Stomach smooth muscle (tissue), 2 donors: ENCODE data around the gene IKZF1.

Experiments used
- H3K27ac ChIP-seq: one replicate; pipeline ENCODE4 v1.7.0; 2013; ENCODE audit warnings: mild to moderate bottlenecking, low read length, inconsistent platforms
- H3K27me3 ChIP-seq, 2 donors: one replicate each; pipeline ENCODE4 v1.7.0; 2013; ENCODE audit warnings: low read length in 2 of 2; ENCODE audit not compliant: insufficient read depth in 2 of 2, control insufficient read depth in 1 of 2
- H3K36me3 ChIP-seq, 2 donors: one replicate each; pipeline ENCODE4 v1.7.0; 2013; ENCODE audit warnings: low read length in 2 of 2; ENCODE audit not compliant: control insufficient read depth in 2 of 2, insufficient read depth in 2 of 2
- H3K4me1 ChIP-seq: one replicate; pipeline ENCODE4 v1.7.0; 2013; ENCODE audit warnings: low read length; ENCODE audit not compliant: control insufficient read depth, insufficient read depth
- H3K4me3 ChIP-seq, 2 donors: one replicate each; pipeline ENCODE4 v1.7.0; 2013; ENCODE audit warnings: low read length in 2 of 2
- H3K9ac ChIP-seq, 2 donors: one replicate each; pipeline ENCODE4 v1.7.0; 2013; ENCODE audit warnings: low read length in 2 of 2, mild to moderate bottlenecking in 1 of 2
- H3K9me3 ChIP-seq, 2 donors: one replicate each; pipeline ENCODE4 v1.7.0; 2013; ENCODE audit warnings: low read length in 2 of 2; ENCODE audit not compliant: control insufficient read depth in 2 of 2
- donor health status: healthy.
- donor health status: Pancreatic carcinoma.

The IKZF1 gene

DNA sequence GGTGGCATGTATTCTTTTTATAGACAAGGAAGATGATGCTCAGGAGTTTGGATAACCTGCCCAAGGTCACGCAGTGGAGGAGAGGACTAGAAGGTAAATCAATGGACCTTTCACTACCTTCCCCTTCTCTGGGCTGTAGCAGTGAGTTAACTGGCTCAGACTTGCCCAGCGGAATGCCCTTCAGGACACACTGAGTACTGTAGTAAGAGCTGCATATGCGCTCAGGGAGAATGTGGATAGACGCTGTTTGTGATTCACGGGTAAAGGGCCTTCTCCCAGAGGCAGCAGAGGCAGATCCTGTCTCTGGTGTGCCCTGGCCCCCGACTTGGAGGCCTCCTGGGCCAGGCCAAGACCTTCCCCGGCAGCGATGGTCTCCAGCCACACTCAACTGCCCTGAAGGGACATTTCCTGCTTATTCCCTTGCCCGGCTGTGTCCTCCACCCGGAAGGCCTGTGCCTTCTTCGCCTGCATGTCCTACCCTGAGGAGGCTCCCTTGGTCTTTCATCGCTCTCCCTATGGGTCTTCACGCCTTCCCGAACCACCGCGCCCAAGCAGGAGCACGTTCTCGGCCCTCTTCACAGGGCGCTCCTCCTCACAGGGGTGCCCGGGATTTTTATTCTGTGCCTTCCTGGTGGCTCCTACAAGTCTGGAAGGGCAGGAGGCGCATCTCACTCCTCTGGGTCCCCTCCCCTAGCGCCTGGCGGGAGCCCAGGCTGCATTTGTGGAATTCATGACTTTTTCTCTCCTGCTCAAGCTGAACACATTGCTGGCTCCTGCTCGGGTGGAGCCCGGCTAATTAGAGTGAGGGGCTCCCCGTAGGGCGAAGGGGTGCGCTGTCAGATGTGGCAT is 1.8 kb upstream of the IKZF1 start:
- H3K9me3 ChIP-seq = no peaks in the 10 kb centered on the region
- no peak overlapping the region for H3K4me3 ChIP-seq
- no peak overlapping the region for H3K27ac ChIP-seq

DNA sequence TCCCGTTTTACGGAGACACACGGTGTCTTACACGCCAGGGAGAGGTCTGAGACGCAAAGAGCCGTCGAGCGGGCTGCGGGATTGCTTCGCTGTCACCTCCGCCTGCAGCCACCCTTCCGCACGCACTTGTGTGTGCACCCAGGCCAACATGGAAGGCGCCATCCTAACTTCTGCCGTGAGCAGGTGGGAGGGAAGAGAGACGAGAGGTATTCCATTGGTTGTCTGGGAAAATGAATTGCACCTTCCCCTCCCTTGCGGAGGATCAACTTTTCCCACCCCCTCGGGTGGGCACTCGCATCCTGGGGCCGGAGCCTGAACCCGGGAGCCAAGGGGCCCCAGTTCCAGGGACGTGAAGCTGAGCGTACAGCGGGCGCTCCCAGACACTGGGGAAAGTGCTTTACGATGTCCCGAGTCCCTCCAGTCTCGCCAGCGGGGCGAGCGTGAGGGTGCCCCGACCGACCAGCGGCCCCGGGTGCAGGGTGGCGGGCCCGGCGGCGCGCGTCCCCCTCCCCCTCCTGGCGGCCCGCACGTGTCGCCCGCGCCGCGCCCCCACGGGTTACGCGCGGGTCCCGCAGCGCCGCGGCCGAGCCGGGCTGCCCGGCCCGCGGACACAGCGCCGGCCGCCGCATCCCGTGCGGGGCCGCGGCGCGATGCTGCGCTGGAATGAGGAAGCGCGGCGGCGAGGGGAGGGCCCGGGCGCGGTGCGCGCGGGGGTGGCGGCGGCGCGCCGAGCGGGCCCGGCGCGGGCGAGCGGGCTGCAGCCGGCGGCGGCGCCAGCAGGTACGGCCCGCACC is 984 bp upstream of the IKZF1 start:
- peaks cover 22 to 23% of the 10 kb centered on the region in 2 donors for H3K27me3 ChIP-seq
- H3K9me3 ChIP-seq = no peaks in the 10 kb centered on the region
- peaks cover 3% of the 10 kb centered on the region for H3K4me1 ChIP-seq
- H3K9ac ChIP-seq = no peak overlapping the region
- no peak overlapping the region for H3K27ac ChIP-seq
- no peaks in the 10 kb centered on the region for H3K36me3 ChIP-seq
- peak overlapping the region in 1 of 2 donors; percentile 47 for H3K4me3 ChIP-seq

More for the DNA sequence above, 1.8 kb upstream of the IKZF1 start:
- H3K27me3 ChIP-seq = peaks cover 22 to 23% of the 10 kb centered on the region in 2 donors
- no peaks in the 10 kb centered on the region for H3K36me3 ChIP-seq
- H3K9ac ChIP-seq = no peak overlapping the region
- peaks cover 3% of the 10 kb centered on the region for H3K4me1 ChIP-seq

DNA sequence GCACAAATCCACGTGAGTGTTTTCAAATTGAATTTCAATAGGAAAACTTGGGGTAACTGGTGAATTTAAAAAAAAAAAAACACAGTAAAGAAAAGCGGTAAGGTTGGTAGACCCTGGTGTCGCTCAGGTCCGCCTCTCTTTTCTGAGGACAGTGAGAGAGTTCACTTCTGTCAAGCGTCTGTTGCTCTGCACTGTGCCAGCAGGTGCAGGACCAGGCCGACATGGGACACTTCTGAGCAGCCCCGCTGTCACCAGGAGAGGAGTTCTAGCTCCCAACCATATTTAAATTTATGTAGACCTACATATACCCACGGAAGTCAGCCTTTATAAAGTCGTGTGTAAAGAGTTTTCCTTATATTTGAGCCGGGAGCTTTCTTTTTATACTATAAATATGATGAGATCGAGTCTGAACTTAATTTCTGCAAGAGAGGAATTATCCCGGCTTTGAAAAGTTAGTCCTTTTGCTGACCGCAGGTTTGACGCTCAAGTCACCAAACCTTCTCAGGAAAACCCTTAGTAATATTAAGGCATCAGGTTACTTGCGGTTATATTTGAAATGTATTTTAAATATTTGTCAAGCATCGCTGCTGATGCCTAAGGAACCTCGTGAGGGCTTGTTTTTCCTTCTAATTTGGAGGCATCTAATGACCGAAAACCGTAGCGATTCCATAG is 531 bp downstream of the IKZF1 start:
- Histone ChIP-seq H3K27ac (no peak overlapping the region), H3K9ac (no peak overlapping the region), H3K4me1 (peaks cover 3% of the 10 kb centered on the region), H3K36me3 (no peaks in the 10 kb centered on the region), H3K27me3 (peaks cover 22% of the 10 kb centered on the region in 2 donors), H3K9me3 (no peaks in the 10 kb centered on the region), H3K4me3 (peak overlapping the region; percentile 29 to 35)

DNA sequence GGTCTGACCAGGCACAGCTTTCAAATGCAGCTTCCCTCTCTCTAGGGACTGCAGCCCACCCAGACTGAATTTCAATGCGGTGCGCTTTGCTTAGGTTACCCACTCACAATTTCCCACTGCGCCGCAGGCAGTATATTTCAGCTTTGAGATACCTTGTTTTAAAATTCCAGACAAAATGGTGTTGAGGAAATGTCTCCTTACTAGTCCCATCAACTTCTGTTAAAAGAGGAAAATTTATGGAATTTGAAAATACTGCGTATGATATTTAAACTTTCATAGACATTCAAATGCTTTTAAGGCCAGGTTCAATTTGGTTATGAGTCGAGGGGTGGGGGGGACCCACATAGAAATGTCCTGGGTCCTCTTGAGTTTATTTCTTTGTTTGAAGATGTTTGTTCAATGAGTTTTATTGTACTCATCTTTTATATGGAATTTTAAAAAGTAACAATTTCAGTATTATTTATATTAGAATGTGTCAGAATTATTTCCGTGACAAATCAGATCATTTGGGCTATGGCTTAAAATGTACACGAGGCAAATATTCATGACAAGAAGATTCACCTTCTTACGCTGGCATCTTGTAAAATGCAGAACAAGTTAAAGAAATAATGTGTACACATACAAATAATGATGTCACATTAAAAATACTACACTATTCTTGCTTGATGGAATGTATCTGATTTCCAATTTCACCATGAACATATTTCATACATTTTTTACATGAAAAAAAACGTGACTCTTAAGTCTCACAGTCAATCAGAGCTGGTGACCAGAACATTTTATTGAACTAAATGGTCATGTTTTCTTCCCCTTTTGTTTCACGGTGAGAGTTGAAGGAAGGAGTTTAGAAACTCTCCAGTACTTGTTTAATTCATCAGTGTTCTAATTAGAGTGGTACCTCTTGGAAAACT is 1.3 kb downstream of the IKZF1 start:
- H3K36me3 ChIP-seq = no peaks in the 10 kb centered on the region
- peak overlapping the region in 1 of 2 donors; percentile 29 for H3K4me3 ChIP-seq
- peaks cover 22% of the 10 kb centered on the region in 2 donors for H3K27me3 ChIP-seq
- peak overlapping the region in 1 of 2 donors; percentile 28 for H3K9ac ChIP-seq
- H3K4me1 ChIP-seq = peaks cover 3% of the 10 kb centered on the region
- H3K9me3 ChIP-seq = no peaks in the 10 kb centered on the region
- no peak overlapping the region for H3K27ac ChIP-seq

DNA sequence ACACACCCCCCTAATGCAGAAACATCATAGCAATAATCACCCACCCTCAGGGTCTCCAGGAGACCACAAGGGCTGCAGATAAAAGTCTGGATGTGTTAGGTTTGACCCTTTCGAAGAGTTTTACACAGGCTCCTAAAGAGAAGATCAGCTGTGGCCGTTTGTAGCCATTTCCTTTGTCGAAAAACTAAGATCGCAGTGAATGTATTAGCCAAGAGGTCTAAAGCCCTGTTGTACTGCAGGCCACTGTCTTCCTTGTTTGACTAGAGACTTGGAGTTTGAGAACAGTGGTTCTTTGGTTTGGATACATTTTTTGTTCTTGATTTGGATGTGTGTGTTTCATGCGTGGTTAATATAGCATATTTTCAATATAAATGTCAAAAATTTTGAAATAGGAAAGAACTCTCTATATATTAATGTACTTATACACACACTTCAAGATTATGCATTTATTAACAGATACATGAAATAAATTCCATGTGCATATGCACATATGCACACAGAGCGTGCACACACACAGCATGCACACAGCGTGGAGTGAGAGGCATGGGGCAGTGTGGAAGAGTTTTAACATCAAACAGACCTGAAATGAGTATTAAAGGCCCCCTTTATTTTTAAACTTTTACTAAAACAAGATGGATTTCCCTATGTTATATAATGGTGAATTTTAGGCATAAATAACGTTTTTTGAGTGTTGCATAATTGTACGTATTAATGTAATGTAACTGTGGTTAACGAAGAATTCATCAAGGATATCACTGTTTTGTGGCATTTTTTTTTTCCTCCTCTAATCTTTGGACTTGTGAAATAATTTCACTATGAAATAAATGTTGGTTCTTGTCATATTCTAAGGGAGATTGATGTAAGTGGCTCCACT is 2.2 kb downstream of the IKZF1 start:
- Histone ChIP-seq H3K4me1 (peaks cover 3% of the 10 kb centered on the region), H3K9me3 (no peaks in the 10 kb centered on the region), H3K9ac (peak overlapping the region in 1 of 2 donors; percentile 28), H3K4me3 (no peak overlapping the region), H3K27ac (no peak overlapping the region), H3K27me3 (peaks cover 22% of the 10 kb centered on the region in 2 donors), H3K36me3 (no peaks in the 10 kb centered on the region)

- Histone ChIP-seq H3K4me3 (no peak overlapping the region), H3K9ac (no peak overlapping the region), H3K4me1 (peaks cover 3% of the 10 kb centered on the region), H3K27me3 (peaks cover 16 to 22% of the 10 kb centered on the region in 2 donors), H3K9me3 (no peaks in the 10 kb centered on the region), H3K36me3 (no peaks in the 10 kb centered on the region), H3K27ac (no peak overlapping the region)
These were observed 3.0 kb downstream of the IKZF1 start for GRCh38 chr7:50307368-50308032.

DNA sequence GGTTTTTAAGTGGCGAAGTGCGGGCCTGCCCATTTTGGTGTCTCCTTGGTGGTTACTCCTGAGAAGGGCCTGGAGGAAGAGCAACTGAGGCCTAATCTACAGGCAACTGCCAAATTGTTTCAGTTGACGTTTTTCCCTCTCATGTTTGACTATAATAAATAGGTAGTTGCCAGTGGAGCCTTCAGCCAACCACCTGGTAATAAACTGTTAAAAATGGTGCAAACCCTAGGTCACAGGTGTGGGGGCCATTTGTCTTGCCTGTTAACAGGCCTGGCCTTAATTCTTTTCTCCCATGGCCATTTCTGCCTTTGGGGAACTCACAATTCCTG is 3.7 kb downstream of the IKZF1 start:
- H3K27ac ChIP-seq = no peak overlapping the region
- no peak overlapping the region for H3K9ac ChIP-seq
- no peaks in the 10 kb centered on the region for H3K36me3 ChIP-seq
- H3K4me3 ChIP-seq = no peak overlapping the region
- H3K27me3 ChIP-seq = peaks cover 11 to 16% of the 10 kb centered on the region in 2 donors
- no peaks in the 10 kb centered on the region for H3K9me3 ChIP-seq
- peaks cover 3% of the 10 kb centered on the region for H3K4me1 ChIP-seq

- peaks cover 8 to 12% of the 10 kb centered on the region in 2 donors for H3K27me3 ChIP-seq
- H3K4me1 ChIP-seq = peaks cover 3% of the 10 kb centered on the region
- no peaks in the 10 kb centered on the region for H3K36me3 ChIP-seq
- H3K9ac ChIP-seq = no peak overlapping the region
- H3K4me3 ChIP-seq = no peak overlapping the region
- H3K27ac ChIP-seq = no peak overlapping the region
- no peaks in the 10 kb centered on the region for H3K9me3 ChIP-seq
These were observed 4.2 kb downstream of the IKZF1 start for GRCh38 chr7:50308532-50309385.
